ENCODE data around the gene ADAMTSL2.

ADAMTSL2 gene

GRCh38 chr9:133576875-133577736, 42.6 kb downstream of the ADAMTSL2 start:
- no peak for DNase-seq

GRCh38 chr9:133577737-133578112, 43.2 kb downstream of the ADAMTSL2 start:
- DNase-seq = no peak

GRCh38 chr9:133578524-133579441, 44.3 kb downstream of the ADAMTSL2 start:
- no peak for DNase-seq

- no peak for DNase-seq
Observed at GRCh38 chr9:133579601-133580418, 45.3 kb downstream of the ADAMTSL2 start.

- DNase-seq = no peak
Observed at GRCh38 chr9:133580419-133580738, 45.9 kb downstream of the ADAMTSL2 start.

- DNase-seq = no peak
Observed at GRCh38 chr9:133581011-133581410, 46.5 kb downstream of the ADAMTSL2 start.

GRCh38 chr9:133581513-133582343, 47.2 kb downstream of the ADAMTSL2 start:
- DNase-seq = no peak

GRCh38 chr9:133582501-133583045, 48.1 kb downstream of the ADAMTSL2 start:
- no peak for DNase-seq

GRCh38 chr9:133583111-133583510, 48.6 kb downstream of the ADAMTSL2 start:
- DNase-seq = no peak

GRCh38 chr9:133583586-133583985, 49.1 kb downstream of the ADAMTSL2 start:
- DNase-seq = no peak

GRCh38 chr9:133584167-133584558, 49.7 kb downstream of the ADAMTSL2 start:
- no peak for DNase-seq

GRCh38 chr9:133584559-133585476, 50.3 kb downstream of the ADAMTSL2 start:
- DNase-seq = peak in 1 of 2 donors; percentile 25

- DNase-seq = no peak
Observed at GRCh38 chr9:133585481-133586351, 51.2 kb downstream of the ADAMTSL2 start.

- DNase-seq = no peak
Observed at GRCh38 chr9:133587051-133587450, 52.5 kb downstream of the ADAMTSL2 start.

GRCh38 chr9:133587466-133587865, 53.0 kb downstream of the ADAMTSL2 start:
- DNase-seq = no peak

- DNase-seq = peak; percentile 23 to 40
Observed at GRCh38 chr9:133589454-133590227, 55.1 kb downstream of the ADAMTSL2 start.

- no peak for DNase-seq
Observed at GRCh38 chr9:133590231-133590855, 55.8 kb downstream of the ADAMTSL2 start.
